ENCODE measurements around the gene ZBTB7C.

GRCh38 chr18:48202006-48202348 lies 207.2 kb downstream of the ZBTB7C start:
- TF ChIP-seq, protein P1, sequence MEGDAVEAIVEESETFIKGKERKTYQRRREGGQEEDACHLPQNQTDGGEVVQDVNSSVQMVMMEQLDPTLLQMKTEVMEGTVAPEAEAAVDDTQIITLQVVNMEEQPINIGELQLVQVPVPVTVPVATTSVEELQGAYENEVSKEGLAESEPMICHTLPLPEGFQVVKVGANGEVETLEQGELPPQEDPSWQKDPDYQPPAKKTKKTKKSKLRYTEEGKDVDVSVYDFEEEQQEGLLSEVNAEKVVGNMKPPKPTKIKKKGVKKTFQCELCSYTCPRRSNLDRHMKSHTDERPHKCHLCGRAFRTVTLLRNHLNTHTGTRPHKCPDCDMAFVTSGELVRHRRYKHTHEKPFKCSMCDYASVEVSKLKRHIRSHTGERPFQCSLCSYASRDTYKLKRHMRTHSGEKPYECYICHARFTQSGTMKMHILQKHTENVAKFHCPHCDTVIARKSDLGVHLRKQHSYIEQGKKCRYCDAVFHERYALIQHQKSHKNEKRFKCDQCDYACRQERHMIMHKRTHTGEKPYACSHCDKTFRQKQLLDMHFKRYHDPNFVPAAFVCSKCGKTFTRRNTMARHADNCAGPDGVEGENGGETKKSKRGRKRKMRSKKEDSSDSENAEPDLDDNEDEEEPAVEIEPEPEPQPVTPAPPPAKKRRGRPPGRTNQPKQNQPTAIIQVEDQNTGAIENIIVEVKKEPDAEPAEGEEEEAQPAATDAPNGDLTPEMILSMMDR (IDR thresholded peaks at IDR 0.05; ENCODE audit: low read depth, low read length, missing input control), result no peak
- TF ChIP-seq RXRA (IDR thresholded peaks at IDR 0.05), result no peak
- no peak for TF ChIP-seq RAD21 (IDR thresholded peaks at IDR 0.05)
- no peak for TF ChIP-seq TAF1 (conservative IDR thresholded peaks at IDR 0.05)
- no peak for TF ChIP-seq JUND (IDR thresholded peaks at IDR 0.05)
- TF ChIP-seq, protein P2, sequence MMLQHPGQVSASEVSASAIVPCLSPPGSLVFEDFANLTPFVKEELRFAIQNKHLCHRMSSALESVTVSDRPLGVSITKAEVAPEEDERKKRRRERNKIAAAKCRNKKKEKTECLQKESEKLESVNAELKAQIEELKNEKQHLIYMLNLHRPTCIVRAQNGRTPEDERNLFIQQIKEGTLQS (IDR thresholded peaks at IDR 0.05), result no peak
- no peak for TF ChIP-seq GABPA (IDR thresholded peaks at IDR 0.05 in 1 of 2, conservative IDR thresholded peaks at IDR 0.05 in 1 of 2)
- TF ChIP-seq YY1 (IDR thresholded peaks at IDR 0.05), result no peak
- no peak for TF ChIP-seq SP1 (IDR thresholded peaks at IDR 0.05)
- TF ChIP-seq HNF4G (IDR thresholded peaks at IDR 0.05), result no peak

Data from liver (tissue), 3 donors.